GM23248 (cell line): Measurements from ENCODE around the gene CMTM7.

Experiments
- EZH2 ChIP-seq: fragments of 200-600 bp; sonication (generic); IDR thresholded peaks from 2 replicates; pipeline ENCODE4 v1.6.1; 2018; ENCODE audit warnings: antibody characterized with exemption, mild to moderate bottlenecking; ENCODE audit not compliant: insufficient read depth, poor library complexity, severe bottlenecking
- EZH2phosphoT487 ChIP-seq: fragments of 200-600 bp; sonication (generic); IDR thresholded peaks from 2 replicates; pipeline ENCODE4 v1.6.1; 2018; ENCODE audit warnings: antibody characterized with exemption, moderate library complexity, mild to moderate bottlenecking, low read depth; ENCODE audit not compliant: insufficient read depth

DNA sequence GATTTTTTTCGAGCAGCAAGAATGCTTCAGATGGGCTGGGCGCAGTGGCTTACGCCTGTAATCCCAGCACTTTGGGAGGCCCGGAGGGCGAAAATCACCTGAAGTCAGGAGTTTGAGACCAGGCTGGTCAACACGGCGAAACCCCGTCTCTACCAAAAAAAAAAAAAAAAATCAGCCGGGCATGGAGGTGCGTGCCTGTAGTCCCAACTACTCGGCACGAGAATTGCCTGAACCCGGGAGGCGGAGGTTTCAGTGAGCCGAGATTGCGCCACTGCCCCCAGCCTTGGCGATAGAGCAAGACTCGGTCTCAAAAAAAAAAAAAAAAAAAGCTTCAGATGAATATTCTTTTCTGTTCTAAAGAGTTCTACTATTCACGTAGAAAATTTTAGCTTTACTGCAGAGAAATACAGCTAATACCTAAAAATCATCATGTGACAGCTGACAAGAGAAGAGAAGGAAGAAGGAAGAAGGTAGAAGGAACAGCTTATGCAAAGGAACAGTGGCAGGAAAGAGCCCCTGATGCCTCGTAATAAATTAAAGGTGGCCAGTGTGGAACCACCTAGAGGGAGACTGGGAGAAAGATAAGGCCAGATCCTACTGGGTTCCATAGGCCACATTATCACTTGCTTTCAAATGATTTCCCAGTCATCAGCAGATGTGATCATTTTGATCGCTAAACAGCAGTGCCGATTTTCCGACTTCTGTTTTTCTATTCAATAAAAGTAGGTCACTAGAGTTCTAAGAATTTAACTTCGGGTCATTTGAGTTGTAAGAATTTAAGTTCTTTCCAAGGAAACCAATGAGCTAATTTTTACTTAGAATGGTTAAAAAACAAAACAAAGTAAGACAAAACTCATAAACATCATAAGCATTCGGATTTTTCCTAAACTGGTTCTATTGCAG lies 109.5 kb downstream of the CMTM7 start:
- no peak for TF ChIP-seq EZH2
- no peak for TF ChIP-seq EZH2phosphoT487
